Anterior cingulate cortex (tissue), 58 donors: ENCODE data around the gene PLCB4.

Experiments
- DNase-seq, 58 donors: peaks; one replicate each; lab custom pipeline; 2025; lab: John Stamatoyannopoulos, UW

The PLCB4 gene

DNA sequence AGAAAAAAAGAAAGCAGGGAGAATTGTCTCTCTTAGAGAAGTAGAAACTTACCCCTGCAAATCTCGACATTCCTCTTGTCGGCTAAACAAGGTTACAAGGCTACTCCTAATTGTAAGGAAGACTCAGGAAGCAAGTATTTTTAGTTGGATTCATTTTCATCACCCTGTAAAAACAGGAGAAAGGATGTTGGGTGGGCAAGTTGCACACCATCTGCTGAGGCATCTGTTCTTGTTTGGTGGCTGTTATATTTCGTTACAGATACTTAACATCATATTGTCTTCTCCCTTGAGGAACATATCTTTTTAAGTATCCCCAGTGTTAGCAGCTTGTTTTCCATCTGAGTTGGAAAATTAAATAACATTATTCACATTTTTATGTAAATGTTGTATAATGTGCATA lies 187.5 kb downstream of the PLCB4 start:
- peak in 12 of 58 donors; percentile 1 to 34 (median 8) for DNase-seq

DNA sequence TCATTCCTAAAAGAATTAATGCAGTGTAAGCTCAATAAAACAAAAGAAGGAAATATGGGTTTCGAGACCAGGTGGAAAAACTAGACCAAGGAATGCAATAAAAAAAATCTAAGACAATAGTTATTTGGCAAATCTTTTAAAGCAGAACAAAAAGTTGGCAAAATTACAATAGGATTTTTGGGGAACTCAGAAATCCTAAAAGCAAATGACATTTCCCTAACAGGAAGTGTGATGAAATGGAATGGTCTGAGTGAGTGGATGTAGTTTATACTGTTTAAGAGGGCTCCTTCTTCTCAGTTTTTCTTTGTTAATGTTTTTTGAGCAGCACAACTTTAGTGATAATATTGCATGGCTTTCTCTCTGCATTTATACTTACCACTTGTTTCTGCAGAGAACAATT lies 190.0 kb downstream of the PLCB4 start:
- DNase-seq: no peak

DNA sequence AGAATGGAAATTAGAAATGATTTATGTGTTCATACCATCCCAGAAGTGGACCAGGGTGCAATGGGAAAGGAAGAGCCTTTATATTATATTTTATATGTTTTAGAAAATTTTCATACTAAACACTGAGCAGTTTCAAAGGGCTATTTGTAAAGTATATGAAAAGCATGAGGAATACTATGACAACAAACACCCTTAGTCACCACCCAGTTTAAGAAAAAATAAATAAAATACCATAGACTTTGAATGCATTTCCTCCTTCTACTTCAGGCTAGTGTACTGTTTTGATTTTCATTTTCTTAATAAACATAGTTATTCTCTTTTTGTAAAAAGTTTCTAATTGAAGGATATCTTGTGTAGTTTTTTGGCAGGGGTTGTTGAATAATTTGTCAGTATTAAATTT lies 191.1 kb downstream of the PLCB4 start:
- no peak for DNase-seq

DNA sequence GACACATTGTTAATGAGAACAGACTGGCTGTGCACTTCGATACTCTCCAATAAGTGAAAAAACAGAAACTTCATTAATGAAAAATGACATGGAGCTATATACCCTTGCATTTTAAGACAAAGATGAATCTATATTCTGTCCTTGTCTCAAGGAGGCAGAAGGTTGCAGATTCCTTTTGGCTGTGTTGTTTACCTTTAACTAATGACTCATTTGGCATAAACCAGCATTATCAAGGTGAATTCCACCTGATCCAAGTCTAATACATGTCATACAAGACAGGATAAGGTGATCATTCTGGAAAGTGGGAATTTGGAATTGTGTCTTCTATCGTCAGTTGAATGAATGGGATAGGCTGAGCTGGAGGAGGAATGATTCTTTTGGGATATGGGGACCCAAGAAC lies 192.9 kb downstream of the PLCB4 start:
- no peak for DNase-seq

DNA sequence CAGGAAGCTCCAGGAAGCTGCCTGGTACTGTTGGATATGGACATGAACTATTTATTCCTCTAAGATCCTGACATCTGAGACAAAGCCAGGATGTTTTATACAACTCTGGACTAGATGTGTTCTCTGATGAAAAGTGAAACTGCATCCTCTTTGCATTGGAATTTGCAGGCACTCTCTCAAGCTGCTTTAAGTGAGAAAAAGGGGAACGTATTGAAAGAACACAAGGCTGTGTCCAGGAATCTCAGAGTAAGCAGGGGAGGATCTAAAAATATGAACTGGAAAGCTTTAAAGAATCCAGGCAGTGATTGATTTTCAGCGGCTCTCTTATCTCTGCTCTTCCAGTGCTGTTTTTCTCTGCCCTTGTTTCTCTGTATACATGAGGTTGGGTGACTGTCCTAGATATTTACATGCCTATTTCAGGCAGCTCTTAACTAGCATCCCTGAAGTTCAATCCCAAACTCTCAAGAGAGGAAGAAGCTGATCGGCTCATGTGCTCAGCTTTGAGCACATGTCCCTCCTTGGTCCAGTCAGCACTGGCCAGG lies 193.8 kb downstream of the PLCB4 start:
- DNase-seq: no peak

DNA sequence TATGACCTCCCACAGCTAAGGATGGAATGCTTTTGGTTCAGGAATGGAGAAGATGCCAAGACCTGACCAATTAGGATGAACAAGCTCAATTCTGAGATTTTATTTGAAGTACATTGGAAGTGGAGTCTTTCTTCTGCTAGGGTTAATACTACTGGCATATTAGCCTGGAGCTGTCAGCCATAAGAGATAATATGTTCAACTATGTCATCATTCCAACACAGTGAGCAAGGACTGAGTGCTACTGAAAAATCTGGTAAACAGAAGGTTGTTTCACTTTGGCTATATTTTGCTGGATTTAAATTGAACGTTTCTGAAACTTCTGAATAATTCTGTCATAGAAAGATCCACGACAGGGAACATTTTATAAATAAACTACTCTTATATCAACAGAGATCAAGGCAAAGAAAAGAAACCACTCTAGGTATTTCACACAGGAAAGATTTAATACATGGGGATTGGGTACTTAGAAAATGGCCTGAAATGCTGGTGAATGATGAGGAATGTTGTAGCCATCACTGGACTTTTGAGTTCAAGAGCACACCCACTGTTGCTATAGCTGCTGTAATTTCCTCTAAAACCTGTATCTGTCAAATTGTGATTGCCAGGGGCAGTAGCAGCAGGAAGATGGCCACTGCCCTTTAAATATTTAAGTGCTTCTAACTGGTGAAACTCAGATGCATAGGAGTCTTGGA lies 200.5 kb downstream of the PLCB4 start:
- DNase-seq: no peak

DNA sequence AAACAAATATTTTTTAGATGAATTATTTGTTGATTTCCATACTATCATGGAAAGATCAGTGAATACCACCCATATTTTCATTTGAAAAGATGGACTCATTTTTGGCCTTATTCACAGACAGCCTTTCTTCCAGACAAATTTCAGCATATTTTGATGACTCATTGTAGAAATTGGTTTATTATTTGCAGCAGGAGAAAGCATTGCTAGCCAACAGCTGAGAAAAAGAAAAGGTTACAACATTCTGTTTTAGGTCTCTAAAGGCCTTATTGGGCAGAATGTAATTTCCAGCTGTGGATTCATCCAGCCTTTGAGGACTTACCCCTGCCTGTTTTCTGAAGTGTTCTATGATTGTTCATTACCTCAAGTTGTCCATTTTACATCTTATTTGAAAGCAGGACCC lies 201.9 kb downstream of the PLCB4 start:
- DNase-seq: no peak

DNA sequence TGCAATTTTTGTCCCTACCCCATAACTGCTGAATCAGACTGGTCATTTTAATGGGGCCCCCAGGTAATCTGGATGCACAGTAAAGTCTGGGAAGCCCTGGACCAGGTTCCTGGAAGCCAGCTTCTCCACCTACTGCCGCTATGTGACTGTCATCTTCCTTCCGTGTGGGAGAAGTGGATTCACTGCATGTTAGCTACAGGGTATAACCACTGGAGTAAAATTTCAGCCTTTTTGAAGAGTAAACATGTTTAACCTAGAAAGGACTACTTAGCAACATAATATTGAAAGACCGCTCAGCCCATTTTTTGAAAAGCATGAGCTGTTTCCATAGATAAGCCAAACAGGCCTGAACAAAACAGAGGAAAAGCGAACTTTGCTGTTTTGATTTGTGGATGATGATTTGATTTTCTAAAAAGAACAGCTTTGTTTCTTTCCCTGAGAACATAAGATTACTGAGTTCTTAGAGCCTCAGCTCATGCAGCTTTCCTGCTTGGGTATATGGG lies 208.1 kb downstream of the PLCB4 start:
- no peak for DNase-seq

DNA sequence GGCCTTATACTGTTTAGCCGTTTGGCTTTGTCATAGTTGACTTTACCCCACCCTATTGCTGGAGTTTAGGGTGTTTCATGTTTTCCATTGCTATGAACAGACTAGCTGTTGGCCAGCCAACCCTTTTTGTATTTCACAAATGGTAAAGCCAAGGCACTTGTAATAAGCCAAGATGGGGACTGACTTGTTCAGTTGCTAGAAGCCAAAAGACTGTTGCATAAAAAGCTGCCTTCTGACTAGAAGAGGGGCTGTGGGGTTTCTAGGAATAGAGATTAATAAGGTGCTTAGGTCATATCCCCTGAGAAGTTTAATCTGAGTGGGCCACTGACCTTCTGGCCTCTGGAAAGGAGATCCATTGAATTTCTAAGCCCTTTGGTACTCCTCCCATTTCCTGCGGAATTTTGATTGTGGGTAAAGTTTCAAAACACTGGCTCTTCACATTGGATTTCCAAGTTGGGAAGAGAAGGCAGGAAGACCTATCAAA lies 211.1 kb downstream of the PLCB4 start:
- DNase-seq: no peak

DNA sequence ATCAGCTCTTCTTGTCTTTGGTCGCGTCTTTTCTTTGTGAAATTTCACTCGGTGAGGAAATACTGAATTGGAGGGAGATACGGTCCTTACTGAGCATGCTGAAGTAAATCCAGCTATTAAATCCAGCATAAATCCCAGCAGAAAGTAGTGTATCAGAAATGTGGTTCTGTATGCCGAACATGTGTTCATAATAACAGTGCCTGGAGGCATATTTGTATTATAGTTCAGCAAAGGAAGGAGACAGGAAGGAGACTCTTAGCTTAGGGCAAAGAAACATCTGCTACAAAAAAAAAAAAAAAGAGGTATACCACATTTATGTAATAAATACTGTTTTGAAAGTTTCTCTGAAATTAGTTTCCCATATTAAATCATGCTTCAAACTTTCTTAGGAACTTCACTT lies 211.8 kb downstream of the PLCB4 start:
- no peak for DNase-seq

DNA sequence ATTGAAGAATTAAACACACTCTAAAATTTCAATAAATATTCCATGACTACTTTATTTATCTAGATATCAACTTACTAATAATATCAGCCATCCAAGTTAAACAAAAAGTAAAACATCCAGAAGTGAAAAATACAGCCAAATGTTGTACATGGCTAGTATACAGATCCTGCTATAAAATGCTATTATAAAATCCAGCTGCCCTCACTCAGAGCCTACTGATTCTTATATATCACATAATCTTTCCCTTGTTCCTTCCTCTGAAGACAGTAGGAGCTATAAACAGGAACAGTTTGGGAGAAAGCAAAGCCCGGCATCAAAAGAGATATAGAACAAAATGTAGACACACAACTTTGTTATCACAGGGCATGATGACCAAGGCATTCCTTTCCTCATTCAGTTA lies 212.9 kb downstream of the PLCB4 start:
- DNase-seq: no peak

DNA sequence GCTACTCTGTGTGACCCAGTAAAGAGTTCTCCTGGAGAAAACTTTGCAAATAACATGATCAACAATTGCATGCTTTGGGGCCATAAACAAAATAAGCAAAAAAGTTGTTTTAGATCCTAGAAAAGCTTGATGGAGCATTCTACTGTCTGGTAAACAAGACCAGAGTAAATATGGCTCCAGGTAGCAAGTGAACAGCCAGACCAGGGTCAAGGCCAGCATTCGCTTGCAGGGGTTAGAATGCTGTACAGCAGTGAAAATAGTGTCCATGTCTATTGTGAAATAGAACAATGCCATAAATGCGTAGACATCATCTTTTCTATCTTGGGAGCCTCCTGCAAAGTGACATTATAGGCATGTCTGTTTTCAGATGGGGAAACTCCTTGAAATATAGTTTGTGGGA lies 216.7 kb downstream of the PLCB4 start:
- no peak for DNase-seq

DNA sequence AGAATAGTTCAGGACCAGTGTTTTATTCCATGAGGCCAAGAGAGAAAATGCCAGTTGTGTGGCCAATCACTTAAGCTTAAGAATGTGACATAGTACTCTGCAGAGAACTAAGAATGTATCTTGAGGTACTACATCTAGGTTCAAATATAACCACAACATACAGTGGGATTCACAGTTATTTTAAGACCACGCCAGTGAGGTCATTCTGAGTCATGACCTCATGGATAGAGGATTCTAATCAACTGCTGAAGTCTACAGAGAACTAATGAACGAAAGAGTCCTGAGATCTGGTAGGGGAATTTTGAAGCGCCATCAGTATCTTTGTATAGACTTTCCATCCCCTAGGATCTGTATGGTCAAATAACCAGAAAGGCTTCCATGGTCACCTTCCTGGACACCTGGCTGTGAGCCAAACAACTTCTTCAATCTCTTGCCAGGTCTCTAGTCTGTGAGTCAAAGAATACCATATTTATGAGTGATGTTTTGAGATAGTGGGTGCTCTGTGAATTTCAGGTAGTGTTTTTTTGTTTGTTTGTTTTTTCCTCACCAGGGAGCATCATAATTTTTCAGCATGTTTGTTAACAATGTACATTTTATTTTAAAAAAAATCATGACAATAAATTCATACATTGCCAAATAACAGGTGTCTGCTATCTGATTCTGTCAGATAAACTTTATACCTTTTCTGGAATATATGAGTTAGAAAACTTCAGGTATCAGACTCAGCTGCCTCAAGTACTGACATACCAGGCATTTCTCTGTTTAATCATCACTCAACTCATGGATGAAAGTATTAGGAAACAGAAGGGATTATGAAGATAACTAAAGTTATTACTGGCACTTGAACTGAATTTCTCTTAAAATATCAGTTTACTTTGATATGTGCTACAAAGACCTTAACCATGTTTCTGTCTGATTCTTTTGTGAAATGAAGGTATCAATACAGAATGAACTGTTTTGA lies 217.9 kb downstream of the PLCB4 start:
- no peak for DNase-seq

DNA sequence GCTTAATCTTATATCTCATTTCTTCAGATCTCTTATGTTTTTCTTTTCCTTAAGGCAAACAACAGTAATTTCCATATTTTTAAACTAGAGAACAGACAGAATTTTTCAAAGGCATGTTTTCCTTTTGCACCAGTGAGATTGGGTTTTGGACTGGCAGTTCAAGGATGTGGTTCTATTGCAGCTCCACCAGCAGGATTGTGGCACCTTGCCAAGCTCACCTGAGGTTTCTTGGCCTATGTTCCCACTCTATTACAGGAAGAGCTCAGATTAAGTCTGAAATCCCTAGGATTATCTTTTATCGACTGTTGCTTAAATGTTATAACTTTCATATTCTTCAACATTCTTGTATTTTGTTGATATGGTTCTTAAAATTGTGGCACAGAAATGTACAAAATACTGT lies 218.9 kb downstream of the PLCB4 start:
- DNase-seq: no peak

DNA sequence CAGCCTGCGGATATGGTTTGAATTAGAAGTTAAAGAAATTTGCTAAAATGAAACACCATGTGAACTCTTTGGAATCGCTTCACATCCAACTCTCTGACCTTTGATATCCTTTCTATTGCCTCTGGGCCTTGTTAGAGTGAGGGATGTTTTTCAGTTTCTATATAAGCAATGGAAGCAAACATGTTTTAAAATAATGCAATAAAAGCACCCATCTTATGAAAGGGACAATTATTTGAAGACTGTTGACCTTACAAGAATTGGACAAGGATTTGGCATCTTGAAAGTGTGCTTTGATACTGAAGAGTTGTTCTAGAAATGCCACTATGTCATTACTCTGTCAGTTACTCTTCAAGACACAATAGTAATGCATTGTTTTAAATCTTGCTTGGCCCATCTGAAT lies 221.4 kb downstream of the PLCB4 start:
- no peak for DNase-seq

DNA sequence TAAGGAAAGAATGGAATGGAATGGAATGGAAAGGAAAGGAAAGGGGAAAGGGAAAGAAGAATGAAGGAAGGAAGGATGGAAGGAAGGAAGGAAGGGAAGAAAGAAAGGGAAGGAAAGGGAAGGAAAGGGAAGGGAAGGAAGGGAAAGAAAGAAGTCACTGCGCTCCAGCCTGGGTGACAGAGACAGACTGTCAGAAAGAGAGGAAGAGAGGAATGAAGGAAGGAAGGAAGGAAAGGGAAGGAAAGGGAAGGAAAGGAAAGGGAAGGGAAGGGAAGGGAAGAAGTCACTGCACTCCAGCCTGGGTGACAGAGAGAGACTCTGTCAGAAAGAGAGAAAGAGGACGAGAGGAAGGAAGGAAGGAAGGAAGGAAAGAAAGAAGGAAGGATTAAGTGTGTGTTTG lies 224.3 kb downstream of the PLCB4 start:
- no peak for DNase-seq

DNA sequence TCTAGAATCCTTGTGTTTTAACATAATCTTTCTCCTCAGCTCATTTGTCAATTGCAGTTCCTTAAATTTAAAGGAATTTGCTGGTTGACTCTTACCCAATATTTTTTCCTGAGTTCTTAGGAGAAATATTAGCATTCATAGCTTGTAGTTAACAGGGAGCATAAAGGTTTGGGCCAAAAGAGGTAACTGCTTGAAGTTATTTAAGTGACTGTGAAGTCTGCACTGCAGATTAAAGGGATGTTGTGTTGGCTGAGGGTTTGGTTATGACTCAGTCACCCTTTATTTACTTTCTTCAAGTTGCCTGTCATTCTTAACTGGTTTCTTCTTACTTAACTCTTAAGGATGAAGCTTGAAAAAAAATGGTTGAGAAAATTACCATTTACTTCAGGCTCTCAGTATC lies 225.2 kb downstream of the PLCB4 start:
- DNase-seq: no peak

DNA sequence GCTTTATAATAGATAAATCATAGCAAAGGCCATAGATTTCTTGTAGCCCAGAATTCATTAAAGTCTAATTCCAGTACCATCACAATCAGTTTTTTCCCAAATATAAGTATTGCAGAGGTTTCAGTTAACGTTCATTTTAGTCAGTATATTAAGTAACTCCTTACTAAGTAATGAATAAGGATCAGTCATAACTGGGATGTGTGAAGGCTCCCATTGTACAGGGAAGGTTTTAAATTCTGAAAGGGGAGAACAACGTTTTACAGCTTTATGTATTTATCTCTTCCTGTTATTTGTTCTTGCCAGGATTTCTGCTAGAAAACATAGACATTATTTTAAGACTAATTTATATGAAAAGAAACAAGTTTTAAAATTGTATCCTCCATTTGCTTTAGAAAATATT lies 230.0 kb downstream of the PLCB4 start:
- no peak for DNase-seq

DNA sequence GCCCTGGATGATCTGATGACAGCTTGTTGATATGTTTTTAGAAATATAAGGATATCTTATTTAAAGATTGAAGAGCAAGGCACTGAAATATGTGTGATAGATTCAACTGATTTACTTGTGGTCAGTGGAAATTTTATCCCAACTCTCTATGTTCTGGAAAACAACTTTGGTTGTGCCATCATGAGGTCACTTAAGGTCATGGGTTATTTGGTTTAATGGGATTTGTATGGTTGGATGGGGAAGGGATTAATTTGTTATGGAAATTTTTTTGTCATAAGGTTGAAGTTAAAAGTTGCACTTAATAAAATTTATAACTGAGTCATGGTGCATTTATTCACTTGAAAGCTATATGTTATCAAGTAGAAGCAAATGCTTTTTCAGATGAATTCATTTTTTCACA lies 231.2 kb downstream of the PLCB4 start:
- DNase-seq: no peak

DNA sequence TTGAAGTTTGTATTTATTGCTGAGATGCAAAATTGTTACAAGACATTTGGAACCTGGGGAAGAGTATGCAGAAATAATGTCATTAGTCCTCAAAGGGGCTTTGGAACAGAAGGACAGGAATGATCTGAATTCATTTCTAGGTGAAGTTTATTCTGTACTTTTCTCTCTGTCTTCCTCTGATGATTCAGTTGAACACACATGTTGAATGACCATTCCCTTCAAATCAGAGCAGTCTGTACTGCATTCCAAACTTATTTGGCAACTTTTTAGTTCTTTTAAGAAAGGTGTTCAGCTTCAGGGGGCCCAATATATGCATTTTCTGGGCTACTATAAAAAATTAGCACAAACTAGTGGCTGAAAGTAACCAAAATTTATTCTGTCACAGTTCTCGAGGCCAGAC lies 231.6 kb downstream of the PLCB4 start:
- DNase-seq: no peak
